HPDE6-E6E7 (cell line): Measurements from ENCODE around the gene WDR35.
A peak's percentile ranks its signal among the peaks of the same experiment; 100 is the strongest.
"Not testable (repeated sequence)": the region's sequence is repeated elsewhere in the genome, so short reads cannot be mapped to it uniquely, and the experiment has no call there.

Experiments used
- DNase-seq: peaks from one replicate; pipeline ENCODE4 v3.0.0; 2011; ENCODE audit warnings: missing footprints; ENCODE audit errors: extremely low spot score

Gene WDR35

GRCh38 chr2:19937004-19937403 lies 52.9 kb downstream of the WDR35 start:
- no peak for DNase-seq

- no peak for DNase-seq
Observed at GRCh38 chr2:19936203-19936602, 53.7 kb downstream of the WDR35 start.

- peak; percentile 41 for DNase-seq
Observed at GRCh38 chr2:19933351-19933981, 56.4 kb downstream of the WDR35 start.

GRCh38 chr2:19932928-19933327 lies 57.0 kb downstream of the WDR35 start:
- DNase-seq, result no peak

- no peak for DNase-seq
Observed at GRCh38 chr2:19929226-19929625, 60.7 kb downstream of the WDR35 start.

- DNase-seq, result not testable (repeated sequence)
Observed at GRCh38 chr2:19927816-19928215, 62.1 kb downstream of the WDR35 start.

GRCh38 chr2:19924526-19924925 lies 65.4 kb downstream of the WDR35 start:
- not testable (repeated sequence) for DNase-seq

- DNase-seq, result not testable (repeated sequence)
Observed at GRCh38 chr2:19922188-19922587, 67.7 kb downstream of the WDR35 start.

GRCh38 chr2:19916385-19916950 lies 73.4 kb downstream of the WDR35 start:
- DNase-seq, result no peak

GRCh38 chr2:19914266-19914975 lies 75.5 kb downstream of the WDR35 start:
- no peak for DNase-seq

- peak; percentile 66 for DNase-seq
Observed at GRCh38 chr2:19911808-19912509, 77.9 kb downstream of the WDR35 start.

GRCh38 chr2:19902216-19902740 lies 87.6 kb downstream of the WDR35 start:
- no peak for DNase-seq

- peak; percentile 88 for DNase-seq
Observed at GRCh38 chr2:19901442-19902215, 88.3 kb downstream of the WDR35 start, which contains the start of gene TTC32. TSS of gene TTC32 (minus strand) at chr2:19901983. CDS start at chr2:19901854, 129 bp downstream.

GRCh38 chr2:19900931-19901441 lies 88.9 kb downstream of the WDR35 start:
- DNase-seq, result no peak

GRCh38 chr2:19899985-19900930 lies 89.6 kb downstream of the WDR35 start:
- DNase-seq, result no peak

GRCh38 chr2:19898592-19899329 lies 91.1 kb downstream of the WDR35 start:
- DNase-seq, result no peak

GRCh38 chr2:19897623-19898245 lies 92.2 kb downstream of the WDR35 start:
- DNase-seq, result no peak

- DNase-seq, result no peak
Observed at GRCh38 chr2:19895535-19895934, 94.4 kb downstream of the WDR35 start.
